ENCODE measurements around the gene POC1A.

Gene POC1A

GRCh38 chr3:52150357-52150756 lies 3.9 kb downstream of the POC1A start:
- DNase-seq: no peak

DNA sequence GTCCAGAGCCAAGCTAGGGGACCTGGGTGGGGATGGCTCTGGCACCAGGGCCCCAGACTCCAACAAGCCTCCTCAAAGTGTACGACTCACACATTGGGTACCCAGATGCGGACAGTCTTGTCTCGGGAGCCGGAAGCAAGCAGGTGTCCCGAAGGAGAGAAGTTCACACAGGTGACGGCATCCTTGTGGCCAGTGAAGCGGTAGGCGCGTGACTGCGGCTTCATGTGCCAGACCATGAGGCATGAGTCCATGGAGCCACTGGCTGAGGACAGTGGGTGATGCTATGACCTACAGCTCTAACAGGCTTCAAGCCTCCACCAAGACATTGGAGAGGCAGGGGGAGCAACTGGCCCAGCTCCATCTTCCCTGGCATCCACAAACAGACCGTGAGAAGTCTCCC lies 4.5 kb downstream of the POC1A start:
- no peak for DNase-seq

DNA sequence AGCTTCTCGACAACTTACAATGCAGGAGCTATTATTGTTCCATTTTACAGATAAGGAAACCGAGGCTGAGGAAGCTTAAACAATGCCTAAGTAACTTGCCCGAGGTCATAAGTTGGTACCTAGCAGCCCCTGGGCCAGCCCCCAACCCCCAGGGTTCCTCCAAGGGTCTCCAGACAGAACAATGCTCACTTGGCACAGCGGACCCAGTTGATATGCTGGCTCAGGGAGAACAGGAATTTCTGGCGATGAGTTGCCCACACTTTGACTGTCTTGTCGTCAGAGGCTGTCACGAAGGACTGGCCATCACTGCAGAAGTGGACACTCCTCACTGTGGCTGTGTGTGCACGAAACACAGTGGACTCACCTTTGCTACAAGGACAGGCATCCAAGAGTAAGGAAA lies 5.2 kb downstream of the POC1A start:
- DNase-seq: no peak

DNA sequence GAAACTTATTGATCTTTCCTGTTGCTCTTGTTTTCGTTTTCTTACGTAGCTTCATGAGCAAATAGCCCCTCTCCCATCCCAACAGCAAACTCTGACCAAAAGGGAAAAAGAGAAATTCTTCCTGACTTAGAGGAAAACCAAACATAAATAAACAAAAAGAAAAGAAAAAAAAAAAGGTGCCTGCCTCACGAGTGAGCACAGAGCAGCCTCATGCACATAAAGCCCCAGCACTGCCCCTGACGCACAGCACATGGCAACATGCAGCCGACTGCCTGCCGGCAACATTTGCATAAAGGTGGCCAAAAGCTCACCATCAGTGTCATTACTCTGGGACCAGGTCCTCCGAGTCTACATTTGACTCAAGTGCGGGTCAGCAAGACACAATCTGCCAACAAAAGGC lies 6.4 kb downstream of the POC1A start:
- DNase-seq: no peak

DNA sequence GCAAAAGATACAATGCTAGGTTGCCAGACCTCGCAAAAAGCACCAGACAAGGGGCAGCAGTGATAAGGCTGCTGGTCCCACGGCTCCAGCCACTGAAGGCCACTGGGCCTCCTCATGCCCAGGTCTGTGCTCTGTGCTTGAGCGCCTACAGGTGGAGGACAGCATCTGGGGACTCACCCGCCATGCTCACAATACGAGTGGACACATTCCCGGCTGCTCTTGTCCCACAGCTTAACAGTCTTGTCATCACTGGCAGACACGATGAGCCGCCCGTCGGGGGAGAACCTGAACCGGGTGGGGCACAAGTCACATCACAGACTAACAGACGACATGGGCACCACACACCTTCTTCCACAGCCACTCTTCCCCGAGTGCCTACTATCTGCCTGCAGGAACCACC lies 7.4 kb downstream of the POC1A start:
- DNase-seq: no peak

GRCh38 chr3:52146189-52146588 lies 8.0 kb downstream of the POC1A start:
- no peak for DNase-seq

DNA sequence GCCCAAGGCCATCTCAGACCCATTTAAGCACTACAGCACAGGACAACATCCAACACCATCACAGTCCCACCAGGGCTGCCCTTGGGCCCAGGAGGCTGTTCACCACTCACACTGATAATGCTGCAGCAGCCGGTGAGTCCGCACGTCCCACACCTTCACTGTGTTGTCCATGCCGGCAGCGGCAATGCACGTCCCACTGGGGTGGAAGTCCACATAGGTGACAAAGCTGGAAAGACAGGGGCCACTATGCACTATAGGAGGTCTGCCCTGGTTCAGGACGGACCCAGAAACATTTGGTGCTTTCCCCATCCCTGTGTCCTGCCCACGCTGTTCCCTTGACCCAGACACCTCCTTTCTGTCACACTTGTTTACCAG lies 8.5 kb downstream of the POC1A start:
- DNase-seq: no peak

- no peak for DNase-seq
These were observed 9.2 kb downstream of the POC1A start for GRCh38 chr3:52144796-52145735.

GRCh38 chr3:52144034-52144795 lies 10.0 kb downstream of the POC1A start:
- DNase-seq: peak; percentile 92

DNA sequence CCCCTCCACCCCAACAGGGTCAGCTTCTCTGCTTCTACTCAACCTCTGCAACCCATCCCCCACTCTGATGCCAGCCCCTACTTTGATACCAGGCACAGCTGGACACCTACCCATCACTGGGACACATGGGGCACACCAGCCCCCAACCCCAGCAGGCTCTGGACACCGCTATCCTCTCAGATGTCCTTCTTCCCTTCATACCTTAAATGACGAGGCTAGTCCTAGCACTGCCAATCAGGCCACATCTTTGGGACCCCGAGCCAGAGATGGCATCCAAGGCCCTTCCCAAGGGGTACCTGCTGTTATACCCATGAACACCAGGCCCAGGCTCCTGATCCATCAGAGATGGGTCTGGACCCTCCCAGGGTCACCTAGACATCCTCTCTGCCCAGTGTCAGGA lies 10.6 kb downstream of the POC1A start:
- no peak for DNase-seq

DNA sequence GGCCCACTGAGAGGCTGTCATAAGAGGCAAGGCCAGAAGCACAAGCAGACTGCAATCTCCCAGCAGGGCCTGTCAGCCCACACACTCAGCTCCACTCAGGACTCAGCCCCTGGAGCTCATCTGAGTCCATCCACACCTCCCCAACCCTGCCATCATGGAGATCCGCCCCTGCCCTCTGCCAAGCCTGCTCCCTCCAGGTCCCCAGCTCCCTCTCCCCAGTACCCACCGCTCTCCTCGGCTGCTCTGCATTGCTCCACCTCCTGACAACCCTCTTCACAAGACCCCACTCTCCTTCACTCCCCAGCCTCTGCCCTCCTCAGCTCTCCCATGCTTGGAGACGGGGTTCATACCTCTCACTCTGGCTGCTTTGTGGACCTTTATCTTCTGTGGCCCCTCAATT lies 11.1 kb downstream of the POC1A start:
- DNase-seq: no peak

DNA sequence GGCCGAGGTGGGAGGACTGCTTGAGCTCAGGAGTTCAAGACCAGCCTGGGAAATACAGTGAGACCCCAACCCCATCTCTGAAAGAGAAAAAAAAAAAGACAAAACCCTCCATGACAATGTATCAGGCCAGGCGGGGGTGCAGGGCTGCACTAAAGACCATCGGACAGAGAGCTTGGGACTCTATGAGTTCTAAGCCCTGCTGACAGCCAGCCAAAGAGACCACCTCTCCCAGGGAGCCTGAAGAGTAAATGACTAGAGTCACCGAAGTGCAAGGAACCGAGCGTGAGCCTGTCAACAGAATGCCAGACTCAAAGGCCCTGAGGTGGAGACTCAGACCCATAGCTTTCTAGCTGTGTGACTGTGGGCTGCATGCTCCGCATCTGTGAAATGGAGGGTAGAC lies 12.5 kb downstream of the POC1A start:
- no peak for DNase-seq

- DNase-seq: no peak
These were observed 13.5 kb downstream of the POC1A start for GRCh38 chr3:52140769-52141168.

DNA sequence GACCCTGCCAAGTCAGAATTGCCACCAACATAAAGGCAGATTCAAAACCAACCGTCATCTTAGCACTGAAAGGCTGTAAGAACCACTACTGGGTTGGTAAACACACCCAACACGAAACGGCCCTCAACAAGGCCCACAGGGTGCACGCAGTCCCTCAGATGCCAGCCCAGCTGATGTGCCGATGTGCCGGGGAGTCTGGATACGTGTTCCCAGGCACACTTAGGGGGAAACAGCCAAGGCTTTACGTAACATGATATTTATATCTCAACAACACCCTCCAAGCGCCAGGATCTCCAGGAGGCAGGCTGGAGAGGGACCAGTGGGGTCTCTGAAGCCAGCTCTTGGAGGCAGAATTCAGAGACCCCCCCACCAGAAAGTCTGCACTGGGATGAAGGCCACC lies 14.2 kb downstream of the POC1A start:
- no peak for DNase-seq

- no peak for DNase-seq
These were observed 16.9 kb downstream of the POC1A start for GRCh38 chr3:52137311-52137710.

- DNase-seq: no peak
These were observed 17.7 kb downstream of the POC1A start for GRCh38 chr3:52136513-52136912.

DNA sequence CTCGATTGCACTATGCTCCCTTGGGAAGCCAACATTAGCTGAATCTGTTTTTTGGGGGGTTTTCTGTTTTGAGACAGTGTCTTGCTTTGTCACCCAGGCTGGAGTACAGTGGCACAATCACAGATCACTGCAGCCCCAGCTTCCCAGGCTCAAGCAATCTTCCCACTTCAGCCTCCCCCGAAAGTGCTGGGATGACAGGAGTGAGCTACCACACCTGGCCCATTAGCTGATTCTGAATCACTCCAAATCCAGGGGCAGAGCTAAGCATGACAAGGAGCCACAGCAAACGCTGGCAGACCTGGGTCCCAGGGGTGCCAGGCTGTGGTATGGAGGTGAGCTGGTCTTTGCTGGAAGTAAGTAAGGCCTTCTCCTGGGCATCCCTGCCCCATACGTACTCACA lies 18.9 kb downstream of the POC1A start:
- DNase-seq: no peak

DNA sequence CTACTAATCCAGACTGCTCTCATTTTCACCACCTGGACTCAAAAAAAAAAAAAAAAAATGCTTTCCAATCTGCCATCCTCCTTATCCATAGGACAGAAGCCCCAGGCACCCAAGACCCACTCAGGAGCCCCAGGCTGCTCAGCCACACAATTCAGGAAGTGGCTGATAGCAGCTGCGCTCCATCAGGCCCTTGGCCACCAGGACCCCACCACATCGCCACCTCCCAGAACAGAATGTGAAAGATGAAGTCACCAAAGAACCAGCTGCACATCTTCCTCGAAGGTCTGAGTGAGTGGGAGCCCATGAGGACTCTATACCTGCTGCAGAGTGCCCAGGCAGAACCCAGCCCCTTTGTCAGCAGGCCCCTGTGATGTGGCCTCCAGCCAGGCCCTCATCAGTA lies 19.5 kb downstream of the POC1A start:
- no peak for DNase-seq

GRCh38 chr3:52132930-52133329 lies 21.3 kb downstream of the POC1A start:
- DNase-seq: no peak

GRCh38 chr3:52132041-52132440 lies 22.2 kb downstream of the POC1A start:
- DNase-seq: no peak

GRCh38 chr3:52130966-52131622 lies 23.1 kb downstream of the POC1A start:
- no peak for DNase-seq

DNA sequence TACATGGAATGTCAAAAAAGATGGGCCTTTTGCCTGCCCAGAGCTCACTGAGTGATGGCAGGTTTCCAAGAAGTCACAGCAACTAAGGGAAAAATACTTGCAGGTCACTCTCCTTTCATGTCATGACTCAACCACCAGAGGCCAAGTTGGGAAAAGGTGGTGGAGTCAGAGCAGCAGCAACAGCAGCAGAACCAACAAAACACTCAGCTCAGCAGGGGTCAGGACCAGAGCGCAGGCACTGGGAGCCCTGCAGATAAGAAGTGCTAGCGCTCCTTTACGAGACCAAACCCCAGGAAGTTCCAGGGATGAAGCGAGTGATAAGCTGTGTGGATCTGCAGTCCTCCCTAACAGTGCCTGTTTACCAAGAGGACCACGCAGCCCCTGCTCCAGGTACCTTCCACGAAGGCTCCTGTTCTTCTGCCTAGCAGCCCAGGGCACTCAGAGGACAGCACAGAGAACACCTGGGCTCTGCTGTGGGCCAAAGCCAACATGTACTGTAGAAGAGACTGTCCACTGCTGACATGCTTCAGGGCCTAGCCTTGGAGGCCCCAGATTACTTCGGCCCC lies 26.0 kb downstream of the POC1A start:
- no peak for DNase-seq

- no peak for DNase-seq
These were observed 27.7 kb downstream of the POC1A start for GRCh38 chr3:52126500-52126899.
